Measurements from ENCODE around the gene TMEM135. TPM values are rescaled to one million over a fixed set of nuclear protein-coding genes. Genes with fewer than 3 reads are reported as not detected.
A peak's percentile ranks its signal among the peaks of the same experiment; 100 is the strongest.
"Not testable (repeated sequence)": the region's sequence is repeated elsewhere in the genome, so short reads cannot be mapped to it uniquely, and the experiment has no call there.

The TMEM135 gene
- total RNA-seq, 4 donors from 2014 or later = 17.2 to 69.6 (median 33.0) TPM

DNA sequence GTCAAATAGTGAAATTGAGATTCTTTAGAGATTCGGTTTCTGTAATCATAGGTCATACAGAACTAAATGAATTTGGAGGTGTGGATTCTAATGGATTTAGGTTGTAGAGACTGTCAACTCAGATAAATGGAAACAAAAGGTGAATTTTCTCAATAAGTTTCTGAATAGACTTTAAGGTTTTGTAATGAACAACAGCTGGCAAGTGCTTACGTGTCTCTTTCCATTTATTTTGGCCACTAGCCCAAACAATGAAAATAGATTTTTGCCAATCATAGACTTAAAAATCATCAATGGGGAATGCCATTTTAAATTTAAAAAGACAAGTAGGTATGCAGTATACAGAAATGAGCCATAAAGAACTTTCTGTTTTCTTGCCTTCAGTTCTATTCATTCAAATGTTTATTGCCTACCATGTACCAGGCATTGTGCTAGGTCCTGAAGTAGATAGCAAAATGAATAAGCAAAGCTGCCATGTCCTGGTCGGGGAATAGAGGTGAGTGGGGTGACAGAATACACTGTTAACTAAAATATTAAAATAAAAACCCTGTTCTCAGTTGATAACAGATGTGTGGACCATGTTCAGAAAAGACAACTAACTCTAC, 16.9 kb upstream of the TMEM135 start:
- WGBS, 2 donors = 80 to 86% methylated on average over 3 of the region's 3 CpGs
- TF ChIP-seq POLR2A (IDR thresholded peaks at IDR 0.05) = no peak
- TF ChIP-seq, protein P1, sequence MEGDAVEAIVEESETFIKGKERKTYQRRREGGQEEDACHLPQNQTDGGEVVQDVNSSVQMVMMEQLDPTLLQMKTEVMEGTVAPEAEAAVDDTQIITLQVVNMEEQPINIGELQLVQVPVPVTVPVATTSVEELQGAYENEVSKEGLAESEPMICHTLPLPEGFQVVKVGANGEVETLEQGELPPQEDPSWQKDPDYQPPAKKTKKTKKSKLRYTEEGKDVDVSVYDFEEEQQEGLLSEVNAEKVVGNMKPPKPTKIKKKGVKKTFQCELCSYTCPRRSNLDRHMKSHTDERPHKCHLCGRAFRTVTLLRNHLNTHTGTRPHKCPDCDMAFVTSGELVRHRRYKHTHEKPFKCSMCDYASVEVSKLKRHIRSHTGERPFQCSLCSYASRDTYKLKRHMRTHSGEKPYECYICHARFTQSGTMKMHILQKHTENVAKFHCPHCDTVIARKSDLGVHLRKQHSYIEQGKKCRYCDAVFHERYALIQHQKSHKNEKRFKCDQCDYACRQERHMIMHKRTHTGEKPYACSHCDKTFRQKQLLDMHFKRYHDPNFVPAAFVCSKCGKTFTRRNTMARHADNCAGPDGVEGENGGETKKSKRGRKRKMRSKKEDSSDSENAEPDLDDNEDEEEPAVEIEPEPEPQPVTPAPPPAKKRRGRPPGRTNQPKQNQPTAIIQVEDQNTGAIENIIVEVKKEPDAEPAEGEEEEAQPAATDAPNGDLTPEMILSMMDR (IDR thresholded peaks at IDR 0.05) = no peak
- Histone ChIP-seq H3K4me3 (replicated peaks in 1 of 3) (no peak overlapping the region), H3K27me3 (no peaks in the 10 kb centered on the region), H3K9me3 (no peaks in the 10 kb centered on the region), H3K4me1 (peaks cover 14 to 26% of the 10 kb centered on the region in 2 donors), H3K36me3 (no peaks in the 10 kb centered on the region), H3K27ac (no peak overlapping the region)
- intact Hi-C loops (cut with DNase I) = no loop called here
- no peak for DNase-seq

DNA sequence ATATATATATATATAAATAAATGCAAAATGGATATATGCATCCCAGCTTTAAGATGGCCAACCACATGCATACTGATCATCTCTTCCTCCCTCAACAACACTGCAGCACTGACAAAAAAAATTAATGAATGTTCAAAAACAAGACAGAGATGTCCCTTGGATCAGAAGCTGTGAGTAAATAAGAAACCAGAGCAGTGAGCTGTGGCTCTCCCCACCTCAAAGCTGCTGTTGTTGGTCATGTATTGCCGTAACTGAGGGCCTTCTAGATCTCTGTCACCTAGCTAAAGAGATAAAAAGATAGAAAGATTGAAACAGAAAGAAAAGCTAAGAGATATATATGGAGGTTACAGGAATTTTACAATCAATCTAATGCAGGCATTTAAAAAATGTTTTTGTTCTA, 15.5 kb upstream of the TMEM135 start:
- 43 to 46% methylated on average over 1 of the region's 1 CpG for WGBS, 2 donors
- Histone ChIP-seq H3K9me3 (no peaks in the 10 kb centered on the region), H3K27me3 (no peaks in the 10 kb centered on the region), H3K4me1 (peaks cover 14 to 26% of the 10 kb centered on the region in 2 donors), H3K27ac (peak overlapping the region in 1 of 3 donors; percentile 53), H3K36me3 (no peaks in the 10 kb centered on the region), H3K4me3 (replicated peaks in 1 of 3) (no peak overlapping the region)
- DNase-seq = no peak
- TF ChIP-seq POLR2A (IDR thresholded peaks at IDR 0.05) = no peak
- TF ChIP-seq, protein P1 (IDR thresholded peaks at IDR 0.05) = no peak
- intact Hi-C loops (cut with DNase I) = no loop called here

DNA sequence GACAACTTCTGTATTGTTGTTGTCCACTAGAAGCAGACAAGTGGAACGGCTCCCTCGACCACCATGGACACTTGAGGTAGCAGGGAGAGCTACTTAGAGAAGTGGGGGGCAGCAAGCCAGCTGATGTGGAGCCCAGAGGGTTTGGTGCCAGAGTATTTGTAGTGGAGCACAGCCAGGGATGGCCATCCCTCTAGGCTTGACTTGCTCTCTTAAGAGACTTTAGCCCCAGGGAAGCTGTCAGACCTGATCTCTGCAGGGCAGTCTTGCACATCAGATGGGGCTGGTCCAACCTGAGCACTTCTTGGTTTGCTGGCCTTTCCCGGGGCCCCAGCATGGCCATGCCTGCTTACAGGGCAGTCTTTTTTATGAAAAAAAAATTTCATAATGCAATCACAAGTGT, 15.0 kb upstream of the TMEM135 start:
- Histone ChIP-seq H3K9me3 (no peaks in the 10 kb centered on the region), H3K4me1 (peaks cover 14 to 26% of the 10 kb centered on the region in 2 donors), H3K27me3 (no peaks in the 10 kb centered on the region), H3K27ac (peak overlapping the region in 2 of 3 donors; percentile 37 to 53), H3K4me3 (replicated peaks in 1 of 3) (no peak overlapping the region), H3K36me3 (no peaks in the 10 kb centered on the region)
- intact Hi-C loops (cut with DNase I) = no loop called here
- DNase-seq = peak; percentile 72 to 75
- TF ChIP-seq, protein P1 (IDR thresholded peaks at IDR 0.05) = no peak
- no peak for TF ChIP-seq POLR2A (IDR thresholded peaks at IDR 0.05)
- 36 to 37% methylated on average over 3 of the region's 3 CpGs for WGBS, 2 donors

DNA sequence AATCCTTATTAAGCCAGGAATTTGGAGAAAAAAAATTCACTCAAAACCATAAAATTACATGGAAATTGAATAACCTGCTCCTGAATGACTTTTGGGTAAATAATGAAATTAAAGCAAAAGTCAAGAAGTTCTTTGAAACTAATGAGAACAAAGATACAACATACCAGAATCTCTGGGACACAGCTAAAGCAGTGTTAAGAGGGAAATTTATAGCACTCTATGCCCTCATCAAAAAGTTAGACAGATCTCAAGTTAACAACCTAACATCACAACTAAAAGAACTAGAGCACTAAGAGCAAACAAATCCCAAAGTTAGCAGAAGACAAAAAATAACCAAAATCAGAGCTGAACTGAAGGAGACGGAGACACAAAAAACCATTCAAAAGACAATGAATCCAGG, 11.3 kb upstream of the TMEM135 start:
- H3K36me3 ChIP-seq; DNase-seq; H3K9me3 ChIP-seq; intact Hi-C loops (cut with DNase I); H3K4me3 ChIP-seq (replicated peaks in 1 of 3); H3K27me3 ChIP-seq; H3K27ac ChIP-seq: not testable (repeated sequence)
- 100% methylated on average over 1 of the region's 1 CpG for WGBS, 2 donors
- H3K4me1 ChIP-seq = peaks cover 9 to 12% of the 10 kb centered on the region in 2 donors

DNA sequence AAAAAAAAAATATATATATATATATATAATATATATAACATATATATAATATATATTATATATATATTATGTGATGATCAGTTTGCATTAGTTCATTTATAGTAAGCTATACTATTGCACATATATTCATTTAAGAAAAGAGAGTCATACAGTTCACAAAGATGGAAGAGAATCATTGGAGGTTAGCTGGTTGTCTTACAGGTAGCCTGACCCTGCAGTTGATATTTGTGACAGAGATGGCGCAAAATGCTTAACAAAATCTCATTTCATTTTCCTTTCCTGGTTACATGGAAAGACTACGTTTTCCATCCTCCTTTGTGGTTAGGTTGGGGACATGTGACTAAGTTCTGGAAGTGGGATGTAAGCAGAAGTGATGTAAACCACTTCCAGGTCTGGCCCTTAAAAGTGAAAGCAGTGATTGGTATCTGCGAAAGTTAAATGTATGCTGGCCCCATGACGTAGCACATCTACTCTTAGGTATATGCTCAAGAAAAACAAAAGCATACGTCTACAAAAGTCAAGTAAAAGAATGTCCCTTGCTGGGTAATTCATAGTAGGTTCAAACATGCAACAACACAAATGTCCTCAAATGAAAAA, 7.2 kb upstream of the TMEM135 start:
- Histone ChIP-seq H3K36me3 (no peaks in the 10 kb centered on the region), H3K4me3 (replicated peaks in 1 of 3) (no peak overlapping the region), H3K4me1 (no peaks in the 10 kb centered on the region), H3K27ac (no peak overlapping the region), H3K9me3 (no peaks in the 10 kb centered on the region), H3K27me3 (no peaks in the 10 kb centered on the region)
- no peak for DNase-seq
- 85% methylated on average over 5 of the region's 5 CpGs for WGBS, 2 donors
- intact Hi-C loops (cut with DNase I) = no loop called here
- TF ChIP-seq, protein P1 (IDR thresholded peaks at IDR 0.05) = no peak
- no peak for TF ChIP-seq POLR2A (IDR thresholded peaks at IDR 0.05)

Data from thyroid gland (tissue), 4 donors.